ENCODE data around the gene MRTFA.
"Not testable (repeated sequence)": the region's sequence is repeated elsewhere in the genome, so short reads cannot be mapped to it uniquely, and the experiment has no call there.

The MRTFA gene

GRCh38 chr22:40595497-40596234 lies 40.9 kb downstream of the MRTFA start:
- no peak for DNase-seq (ENCODE audit: low read depth)

GRCh38 chr22:40594924-40595323 lies 41.6 kb downstream of the MRTFA start:
- no peak for DNase-seq (ENCODE audit: low read depth)

GRCh38 chr22:40594346-40594745 lies 42.2 kb downstream of the MRTFA start:
- no peak for DNase-seq (ENCODE audit: low read depth)

GRCh38 chr22:40593460-40594273 lies 42.9 kb downstream of the MRTFA start:
- no peak for DNase-seq (ENCODE audit: low read depth)

DNA sequence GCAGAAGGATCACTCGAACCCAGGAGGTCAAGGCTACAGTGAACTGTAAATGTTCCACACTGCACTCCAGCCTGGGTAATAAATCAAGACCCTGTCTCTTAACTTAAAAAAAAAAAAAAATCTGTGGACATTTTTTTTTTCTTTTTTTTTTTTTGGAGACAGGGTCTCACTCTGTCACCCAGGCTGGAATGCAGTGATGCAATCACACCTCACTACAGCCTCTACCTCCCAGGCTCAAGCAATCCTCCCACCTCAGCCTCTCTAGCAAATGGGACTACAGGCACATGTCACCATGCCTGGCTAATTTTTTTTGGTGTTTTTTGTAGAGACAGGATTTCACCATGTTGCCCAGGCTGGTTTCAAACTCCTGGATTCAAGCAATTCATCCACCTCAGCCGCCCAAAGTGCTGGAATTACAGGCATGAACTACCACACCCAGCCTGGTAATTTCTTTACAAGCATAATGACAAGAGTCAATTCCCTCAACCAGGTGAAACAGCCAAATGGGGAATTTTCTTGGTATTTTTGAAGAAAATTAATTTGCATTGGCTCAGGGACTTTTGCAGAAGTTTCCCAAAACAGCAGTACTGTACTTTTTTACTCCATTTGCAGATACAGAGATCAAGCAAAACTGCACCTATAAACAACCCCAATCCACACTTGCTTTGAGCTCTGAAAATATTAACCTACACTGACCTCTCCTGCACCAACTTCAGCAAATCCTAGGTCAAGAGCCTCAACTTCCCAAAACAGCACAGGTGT lies 44.0 kb downstream of the MRTFA start:
- DNase-seq (ENCODE audit: low read depth), result no peak

- no peak for DNase-seq (ENCODE audit: low read depth)
These were observed 47.8 kb downstream of the MRTFA start for GRCh38 chr22:40588726-40589125.

DNA sequence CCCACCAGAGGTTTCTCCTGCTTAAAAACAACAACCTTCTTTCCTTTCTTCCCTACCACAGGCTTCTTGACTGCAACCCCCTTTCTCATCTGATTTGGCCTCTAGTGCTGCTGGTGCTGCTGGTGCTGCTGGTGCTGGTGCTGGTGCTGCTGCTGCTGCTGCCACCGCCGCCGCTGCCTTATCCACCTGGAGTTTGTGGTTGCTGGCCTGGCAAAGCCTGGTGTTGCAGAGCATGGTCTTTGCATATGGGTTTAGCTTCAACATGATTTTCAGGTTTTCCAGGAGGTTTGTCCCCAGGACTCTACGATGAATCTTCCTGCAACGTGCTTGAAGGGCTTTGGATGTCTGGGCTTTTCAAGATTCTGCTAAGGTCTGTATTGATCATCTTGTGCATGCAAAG lies 49.7 kb downstream of the MRTFA start:
- no peak for DNase-seq (ENCODE audit: low read depth)

GRCh38 chr22:40585310-40585751 lies 51.2 kb downstream of the MRTFA start:
- DNase-seq (ENCODE audit: low read depth), result no peak

DNA sequence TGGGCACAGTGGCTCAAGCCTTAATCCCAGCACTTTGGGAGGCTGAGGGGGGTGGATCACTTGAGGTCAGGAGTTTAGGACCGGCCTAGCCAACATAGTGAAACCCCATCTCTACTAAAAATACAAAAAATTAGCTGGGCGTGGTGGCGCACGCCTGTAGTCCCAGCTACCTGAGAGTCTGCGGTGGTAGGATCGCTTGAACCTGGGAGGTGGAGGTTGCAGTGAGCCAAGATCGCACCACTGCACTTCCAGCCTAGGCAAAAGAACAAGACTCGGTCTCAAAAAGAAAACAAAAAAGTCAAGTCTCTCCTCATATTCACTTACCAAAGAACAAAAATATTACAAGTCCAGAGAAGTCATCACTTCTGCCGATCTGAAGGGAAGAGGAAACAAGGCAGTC lies 51.8 kb downstream of the MRTFA start:
- DNase-seq (ENCODE audit: low read depth), result not testable (repeated sequence)

DNA sequence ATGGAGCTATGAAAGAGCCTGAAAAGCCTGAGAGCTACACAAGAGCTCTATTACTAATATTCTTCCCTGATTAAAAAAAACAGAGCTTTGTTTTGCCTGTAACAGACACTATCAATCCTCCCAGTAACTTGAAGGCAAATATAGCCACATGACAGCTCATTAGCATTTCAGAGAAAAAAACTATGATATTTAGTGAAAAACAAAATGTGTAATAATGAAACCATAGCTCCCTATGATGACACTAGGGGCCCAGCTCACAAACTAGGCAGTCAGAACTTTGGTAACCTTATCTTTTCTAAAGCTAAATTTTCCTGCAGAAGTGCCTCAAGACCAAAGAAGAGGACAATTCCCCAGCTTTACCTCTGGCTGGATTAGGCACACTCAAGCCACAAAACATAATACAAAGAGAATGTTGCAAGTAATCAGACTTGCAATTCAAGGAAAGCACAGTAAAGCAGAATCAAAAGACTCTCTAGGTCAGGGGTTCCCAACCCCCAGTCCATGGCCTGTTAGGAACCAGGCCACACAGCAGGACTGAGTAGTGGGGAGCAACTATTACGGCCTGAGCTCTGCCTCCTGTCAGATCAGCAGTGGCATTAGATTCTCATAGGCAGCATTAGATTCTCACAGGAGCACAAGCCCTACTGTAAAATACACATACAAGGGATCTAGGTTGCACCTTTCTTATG lies 53.3 kb downstream of the MRTFA start:
- no peak for DNase-seq (ENCODE audit: low read depth)

DNA sequence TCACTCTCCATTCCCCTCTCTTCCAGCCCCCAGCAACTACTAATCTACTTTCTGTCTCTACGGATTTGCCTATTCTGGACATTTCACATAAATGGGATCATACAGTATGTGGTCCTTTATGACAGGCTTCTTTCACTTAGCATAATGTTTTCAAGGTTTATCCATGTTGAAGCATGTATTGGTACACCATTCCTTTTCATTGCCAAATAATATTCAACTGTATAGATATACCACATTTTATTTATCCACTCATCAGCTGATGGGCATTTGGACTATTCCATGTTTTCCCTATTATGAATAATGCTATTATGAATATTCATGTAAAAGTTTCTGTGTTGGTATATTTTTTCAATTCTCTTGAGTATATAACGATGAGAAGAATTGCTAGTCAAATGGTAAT lies 54.5 kb downstream of the MRTFA start:
- no peak for DNase-seq (ENCODE audit: low read depth)

DNA sequence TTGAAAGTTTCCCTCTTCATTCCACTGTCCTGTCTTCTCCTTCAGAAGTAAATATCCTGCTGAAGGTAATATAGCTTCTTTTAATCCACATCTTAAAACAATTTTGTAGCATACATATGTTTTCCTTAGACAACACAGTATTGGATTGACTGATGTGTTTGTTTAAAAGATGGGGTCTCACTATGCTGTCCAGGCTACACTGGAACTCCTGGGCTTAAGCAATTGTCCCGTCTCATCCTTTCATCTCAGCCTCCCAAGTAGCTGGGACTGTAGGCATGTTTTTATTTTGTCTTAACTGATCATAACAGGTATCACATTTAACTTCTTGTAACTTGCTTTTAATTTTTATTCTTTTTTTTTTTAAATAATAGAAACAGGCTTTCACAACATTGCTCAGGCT lies 55.9 kb downstream of the MRTFA start:
- DNase-seq (ENCODE audit: low read depth), result no peak

GRCh38 chr22:40578171-40578570 lies 58.3 kb downstream of the MRTFA start:
- no peak for DNase-seq (ENCODE audit: low read depth)

GRCh38 chr22:40572976-40573375 lies 63.5 kb downstream of the MRTFA start:
- DNase-seq (ENCODE audit: low read depth), result no peak

DNA sequence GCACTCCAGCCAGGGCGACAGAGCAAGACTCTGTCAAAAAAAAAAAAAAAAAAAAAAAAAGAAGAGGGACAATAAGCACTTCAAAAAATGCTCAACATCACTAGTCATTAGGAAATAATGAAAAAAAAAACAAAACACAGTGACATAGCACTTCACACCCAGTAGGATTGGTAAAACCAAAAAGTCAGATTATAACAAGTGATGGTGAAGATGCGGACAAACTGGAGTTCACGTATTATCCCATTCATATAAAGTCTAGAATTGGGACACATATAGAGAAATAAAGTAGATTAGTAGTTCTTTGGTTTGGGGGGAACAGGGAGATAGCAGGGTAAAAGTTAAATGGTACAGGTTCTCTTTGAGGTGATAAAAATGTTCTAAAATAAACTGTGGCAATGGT lies 64.6 kb downstream of the MRTFA start:
- no peak for DNase-seq (ENCODE audit: low read depth)

- no peak for DNase-seq (ENCODE audit: low read depth)
These were observed 68.7 kb downstream of the MRTFA start for GRCh38 chr22:40567626-40568328.

GRCh38 chr22:40567106-40567505 lies 69.4 kb downstream of the MRTFA start:
- no peak for DNase-seq (ENCODE audit: low read depth)

DNA sequence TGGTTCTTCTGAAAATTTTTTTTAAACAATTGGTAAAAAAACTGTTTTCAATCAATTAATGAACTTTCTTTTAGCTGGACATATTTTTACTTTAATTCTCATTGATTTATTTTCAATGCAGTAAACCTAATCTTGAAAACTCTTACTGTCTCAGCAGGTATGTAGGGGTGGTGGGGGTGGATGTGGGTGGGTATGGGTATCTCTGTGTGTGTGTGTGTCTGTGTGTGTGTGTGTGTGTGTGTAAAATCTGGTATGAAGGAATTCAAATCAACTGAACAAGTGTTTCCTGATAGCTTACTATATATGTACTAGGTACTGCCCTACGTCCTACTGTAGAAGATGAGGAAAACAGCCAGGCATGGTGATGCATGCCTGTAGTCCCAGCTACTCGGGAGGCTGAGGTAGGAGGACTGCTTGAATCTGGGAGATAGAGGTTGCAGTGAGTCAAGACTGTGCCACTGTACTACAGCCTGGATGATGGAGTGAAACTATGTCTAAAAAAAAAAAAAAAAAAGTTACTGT lies 75.5 kb downstream of the MRTFA start:
- DNase-seq (ENCODE audit: low read depth), result no peak

- DNase-seq (ENCODE audit: low read depth), result no peak
These were observed 76.0 kb downstream of the MRTFA start for GRCh38 chr22:40560551-40560950.

GRCh38 chr22:40557972-40558371 lies 78.5 kb downstream of the MRTFA start:
- DNase-seq (ENCODE audit: low read depth), result no peak

DNA sequence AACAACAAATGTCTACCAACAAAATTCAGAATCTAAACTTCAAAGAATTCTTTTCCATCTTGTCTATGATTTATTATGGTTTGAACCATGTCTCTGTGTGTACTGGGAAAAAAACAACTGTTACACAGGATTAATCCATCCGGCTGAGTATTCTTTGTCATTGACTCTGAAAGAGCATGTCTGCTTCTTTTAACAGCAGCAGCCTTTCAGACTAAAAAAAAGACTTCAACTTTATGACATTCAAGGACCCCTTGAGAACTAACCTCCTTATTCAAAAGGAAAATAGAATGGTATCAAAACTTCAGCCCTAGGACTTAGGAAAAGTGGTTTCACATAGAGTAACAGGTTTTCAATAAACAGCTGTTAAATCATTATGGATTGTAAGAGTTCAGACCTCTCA lies 79.9 kb downstream of the MRTFA start:
- no peak for DNase-seq (ENCODE audit: low read depth)

Measured in stimulated activated CD8-positive, alpha-beta memory T cell treated with anti-CD3 and anti-CD28 coated beads, Interleukin-15, amount 100 ng/mL, for 24 hours (primary cell).